Effector memory CD8-positive, alpha-beta T cell (primary cell): ENCODE data around the gene TTC3.

Experiments used
- ATAC-seq: fragments of 150-1000 bp; cut with Tn5 transposase; replicated peaks from 2 replicates; pipeline ENCODE4 v1.10.0; 2021; ENCODE audit warnings: mild to moderate bottlenecking, moderate library complexity
- DNase-seq, 3 experiments: peaks; one replicate each; pipeline ENCODE4 v3.0.0; 2021
- H3K27ac Mint-ChIP-seq, 2 donors: one replicate each; pipeline ENCODE4 v1.8.0; 2022; ENCODE audit warnings: mild to moderate bottlenecking in 2 of 2, mixed read lengths in 2 of 2, moderate library complexity in 2 of 2
- H3K27me3 Mint-ChIP-seq, 2 donors: one replicate each; pipeline ENCODE4 v1.8.0; 2022; ENCODE audit warnings: mixed read lengths in 2 of 2
- H3K36me3 Mint-ChIP-seq: one replicate; pipeline ENCODE4 v1.8.0; 2022; ENCODE audit warnings: mild to moderate bottlenecking, moderate library complexity, mixed read lengths; ENCODE audit not compliant: insufficient read depth
- H3K4me1 Mint-ChIP-seq, 2 donors: one replicate each; pipeline ENCODE4 v1.8.0; 2022; ENCODE audit warnings: low read depth in 2 of 2, mixed read lengths in 2 of 2
- H3K4me3 Mint-ChIP-seq, 2 donors: one replicate each; pipeline ENCODE4 v1.8.0; 2022; ENCODE audit warnings: mild to moderate bottlenecking in 2 of 2, mixed read lengths in 2 of 2, moderate library complexity in 2 of 2
- H3K9me3 Mint-ChIP-seq, 2 donors: one replicate each; pipeline ENCODE4 v1.8.0; 2022; ENCODE audit warnings: mixed read lengths in 2 of 2

The TTC3 gene

GRCh38 chr21:37153196-37153934 is 80.3 kb downstream of the TTC3 start:
- Mint-ChIP-seq H3K4me1 (peaks cover 0 to 3% of the 10 kb centered on the region in 2 donors), H3K36me3 (peaks cover 40% of the 10 kb centered on the region), H3K27me3 (no peaks in the 10 kb centered on the region), H3K27ac (no peak overlapping the region), H3K4me3 (no peak overlapping the region), H3K9me3 (no peaks in the 10 kb centered on the region)
- ATAC-seq, result no peak
- no peak for DNase-seq

- H3K4me3 Mint-ChIP-seq, result no peak overlapping the region
- peaks cover 0 to 3% of the 10 kb centered on the region in 2 donors for H3K4me1 Mint-ChIP-seq
- peaks cover 43% of the 10 kb centered on the region for H3K36me3 Mint-ChIP-seq
- H3K27me3 Mint-ChIP-seq, result no peaks in the 10 kb centered on the region
- H3K27ac Mint-ChIP-seq, result no peak overlapping the region
- ATAC-seq (no peak), DNase-seq (no peak)
- no peaks in the 10 kb centered on the region for H3K9me3 Mint-ChIP-seq
Observed at GRCh38 chr21:37153935-37154350, 80.9 kb downstream of the TTC3 start.

GRCh38 chr21:37155186-37155585 is 82.1 kb downstream of the TTC3 start:
- ATAC-seq (no peak), DNase-seq (no peak)
- Mint-ChIP-seq H3K27ac (peak overlapping the region in 1 of 2 donors; percentile 8), H3K36me3 (peaks cover 33% of the 10 kb centered on the region), H3K4me1 (peaks cover 0 to 3% of the 10 kb centered on the region in 2 donors), H3K4me3 (no peak overlapping the region), H3K9me3 (no peaks in the 10 kb centered on the region), H3K27me3 (no peaks in the 10 kb centered on the region)

GRCh38 chr21:37157938-37158337 is 84.9 kb downstream of the TTC3 start:
- ATAC-seq (no peak), DNase-seq (no peak)
- Mint-ChIP-seq H3K36me3 (peaks cover 21% of the 10 kb centered on the region), H3K4me3 (no peak overlapping the region), H3K27ac (no peak overlapping the region), H3K9me3 (no peaks in the 10 kb centered on the region), H3K4me1 (peaks cover 0 to 3% of the 10 kb centered on the region in 2 donors), H3K27me3 (no peaks in the 10 kb centered on the region)

- H3K36me3 Mint-ChIP-seq, result peaks cover 29% of the 10 kb centered on the region
- H3K4me3 Mint-ChIP-seq, result no peak overlapping the region
- no peak for DNase-seq
- H3K4me1 Mint-ChIP-seq, result peaks cover 0 to 3% of the 10 kb centered on the region in 2 donors
- H3K27me3 Mint-ChIP-seq, result no peaks in the 10 kb centered on the region
- H3K27ac Mint-ChIP-seq, result no peak overlapping the region
- no peaks in the 10 kb centered on the region for H3K9me3 Mint-ChIP-seq
- ATAC-seq, result no peak
Observed at GRCh38 chr21:37159053-37159776, 86.2 kb downstream of the TTC3 start.

- peaks cover 0 to 3% of the 10 kb centered on the region in 2 donors for H3K4me1 Mint-ChIP-seq
- H3K9me3 Mint-ChIP-seq, result no peaks in the 10 kb centered on the region
- ATAC-seq (no peak), DNase-seq (no peak)
- no peak overlapping the region for H3K4me3 Mint-ChIP-seq
- H3K27me3 Mint-ChIP-seq, result no peaks in the 10 kb centered on the region
- no peak overlapping the region for H3K27ac Mint-ChIP-seq
- peaks cover 35% of the 10 kb centered on the region for H3K36me3 Mint-ChIP-seq
Observed at GRCh38 chr21:37159949-37160348, 86.9 kb downstream of the TTC3 start.

- Mint-ChIP-seq H3K4me3 (no peak overlapping the region), H3K9me3 (no peaks in the 10 kb centered on the region), H3K4me1 (no peaks in the 10 kb centered on the region), H3K27ac (no peak overlapping the region), H3K36me3 (peaks cover 66% of the 10 kb centered on the region), H3K27me3 (no peaks in the 10 kb centered on the region)
- DNase-seq (no peak), ATAC-seq (no peak)
Observed at GRCh38 chr21:37164742-37165141, 91.7 kb downstream of the TTC3 start.

- no peaks in the 10 kb centered on the region for H3K9me3 Mint-ChIP-seq
- no peak for DNase-seq
- peaks cover 66% of the 10 kb centered on the region for H3K36me3 Mint-ChIP-seq
- no peaks in the 10 kb centered on the region for H3K27me3 Mint-ChIP-seq
- no peak overlapping the region for H3K4me3 Mint-ChIP-seq
- no peak for ATAC-seq
- no peak overlapping the region for H3K27ac Mint-ChIP-seq
- no peaks in the 10 kb centered on the region for H3K4me1 Mint-ChIP-seq
Observed at GRCh38 chr21:37165586-37165985, 92.5 kb downstream of the TTC3 start.

- no peaks in the 10 kb centered on the region for H3K4me1 Mint-ChIP-seq
- no peak for ATAC-seq
- peak overlapping the region in 1 of 2 donors; percentile 27 for H3K27ac Mint-ChIP-seq
Observed at GRCh38 chr21:37166733-37167132, 93.7 kb downstream of the TTC3 start.

GRCh38 chr21:37168666-37169065 is 95.6 kb downstream of the TTC3 start:
- ATAC-seq, result no peak
- no peak for DNase-seq
- H3K27me3 Mint-ChIP-seq, result no peaks in the 10 kb centered on the region
- peaks cover 55% of the 10 kb centered on the region for H3K36me3 Mint-ChIP-seq
- no peak overlapping the region for H3K4me3 Mint-ChIP-seq
- H3K27ac Mint-ChIP-seq, result no peak overlapping the region
- no peaks in the 10 kb centered on the region for H3K4me1 Mint-ChIP-seq
- no peaks in the 10 kb centered on the region for H3K9me3 Mint-ChIP-seq

More at GRCh38 chr21:37166733-37167132, 93.7 kb downstream of the TTC3 start:
- H3K36me3 Mint-ChIP-seq, result peaks cover 60% of the 10 kb centered on the region
- H3K9me3 Mint-ChIP-seq, result no peaks in the 10 kb centered on the region
- DNase-seq, result no peak
- H3K4me3 Mint-ChIP-seq, result no peak overlapping the region
- no peaks in the 10 kb centered on the region for H3K27me3 Mint-ChIP-seq

- DNase-seq (no peak), ATAC-seq (no peak)
- peaks cover 37% of the 10 kb centered on the region for H3K36me3 Mint-ChIP-seq
- no peak overlapping the region for H3K4me3 Mint-ChIP-seq
- no peaks in the 10 kb centered on the region for H3K27me3 Mint-ChIP-seq
- H3K4me1 Mint-ChIP-seq, result no peaks in the 10 kb centered on the region
- H3K9me3 Mint-ChIP-seq, result no peaks in the 10 kb centered on the region
- H3K27ac Mint-ChIP-seq, result peak overlapping the region in 1 of 2 donors; percentile 79
Observed at GRCh38 chr21:37172646-37173045, 99.6 kb downstream of the TTC3 start.

GRCh38 chr21:37176716-37177115 is 103.7 kb downstream of the TTC3 start:
- ATAC-seq, result no peak

GRCh38 chr21:37181059-37181458 is 108.0 kb downstream of the TTC3 start:
- no peak for DNase-seq
- no peak for ATAC-seq
- H3K4me3 Mint-ChIP-seq, result no peak overlapping the region
- H3K9me3 Mint-ChIP-seq, result no peaks in the 10 kb centered on the region
- H3K27me3 Mint-ChIP-seq, result no peaks in the 10 kb centered on the region
- peaks cover 18% of the 10 kb centered on the region for H3K36me3 Mint-ChIP-seq
- peaks cover 1 to 3% of the 10 kb centered on the region in 2 donors for H3K4me1 Mint-ChIP-seq
- H3K27ac Mint-ChIP-seq, result no peak overlapping the region

More at GRCh38 chr21:37176716-37177115, 103.7 kb downstream of the TTC3 start:
- peaks cover 0 to 1% of the 10 kb centered on the region in 2 donors for H3K4me1 Mint-ChIP-seq
- no peaks in the 10 kb centered on the region for H3K27me3 Mint-ChIP-seq
- no peak overlapping the region for H3K27ac Mint-ChIP-seq
- H3K4me3 Mint-ChIP-seq, result no peak overlapping the region
- no peak for DNase-seq
- H3K9me3 Mint-ChIP-seq, result no peaks in the 10 kb centered on the region
- peaks cover 26% of the 10 kb centered on the region for H3K36me3 Mint-ChIP-seq

GRCh38 chr21:37182222-37182621 is 109.2 kb downstream of the TTC3 start:
- DNase-seq (no peak), ATAC-seq (no peak)
- H3K27me3 Mint-ChIP-seq, result no peaks in the 10 kb centered on the region
- H3K36me3 Mint-ChIP-seq, result peaks cover 23% of the 10 kb centered on the region
- no peak overlapping the region for H3K4me3 Mint-ChIP-seq
- peaks cover 1 to 3% of the 10 kb centered on the region in 2 donors for H3K4me1 Mint-ChIP-seq
- no peak overlapping the region for H3K27ac Mint-ChIP-seq
- H3K9me3 Mint-ChIP-seq, result no peaks in the 10 kb centered on the region
